Transverse colon (tissue), 4 donors: ENCODE measurements around the gene PRICKLE2. TPM values are rescaled to one million over a fixed set of nuclear protein-coding genes. Genes with fewer than 3 reads are reported as not detected.
A peak's percentile ranks its signal among the peaks of the same experiment; 100 is the strongest.

Experiments
- DNase-seq: peaks from one replicate; pipeline ENCODE4 v3.0.0-alpha.2; 2019
- H3K27ac ChIP-seq, 4 donors: fragments of 200-600 bp; sonication (generic); 2 replicates each; pipeline ENCODE4 v1.5.1; 2016 to 2018; ENCODE audit warnings: inconsistent platforms in 4 of 4
- H3K27me3 ChIP-seq: fragments of 200-600 bp; sonication (generic); 2 replicates; pipeline ENCODE4 v1.5.1; 2017; ENCODE audit warnings: inconsistent platforms
- H3K36me3 ChIP-seq, 4 donors: fragments of 200-600 bp; sonication (generic); 2 replicates each; pipeline ENCODE4 v1.5.1; 2017 to 2019; ENCODE audit warnings: inconsistent platforms in 4 of 4
- H3K4me1 ChIP-seq, 4 donors: fragments of 200-600 bp; sonication (generic); 2 replicates each; pipeline ENCODE4 v1.5.1; 2017 to 2020; ENCODE audit warnings: inconsistent platforms in 4 of 4
- H3K4me3 ChIP-seq, 4 donors: fragments of 200-600 bp; sonication (generic); 1 replicate in 1 of 4; 2 replicates in 3 of 4; pipeline versions ENCODE4 v1.5.1 to v1.6.1; 2017 to 2019; ENCODE audit warnings: inconsistent platforms in 4 of 4
- H3K9me3 ChIP-seq, 2 donors: fragments of 200-600 bp; sonication (generic); 2 replicates each; pipeline ENCODE4 v1.5.1; 2017 to 2019; ENCODE audit warnings: inconsistent platforms in 2 of 2
- CTCF ChIP-seq, 5 experiments: fragments of 200-600 bp in 3 of 5; fragments of 450-650 bp in 2 of 5; sonication (generic) in 3 of 5; IDR thresholded peaks; 1 replicate in 2 of 5; 2 replicates in 3 of 5; pipeline ENCODE4 v1.5.1; 2016 to 2017; ENCODE audit warnings: antibody characterized with exemption in 5 of 5, inconsistent platforms in 3 of 5, mild to moderate bottlenecking in 2 of 5, moderate library complexity in 1 of 5
- EP300 ChIP-seq: sonication (generic); formaldehyde crosslinking; IDR thresholded peaks from one replicate; pipeline ENCODE4 v1.6.1; 2017; ENCODE audit warnings: antibody characterized with exemption, low read depth
- POLR2A ChIP-seq: fragments of 450-650 bp; IDR thresholded peaks from one replicate; pipeline ENCODE4 v1.6.1; 2016; ENCODE audit warnings: antibody characterized with exemption, mild to moderate bottlenecking, moderate library complexity
- POLR2AphosphoS5 ChIP-seq, 3 donors: sonication (generic); formaldehyde crosslinking; IDR thresholded peaks; one replicate each; pipeline ENCODE4 v1.6.1; 2016; ENCODE audit warnings: antibody characterized with exemption in 3 of 3
- WGBS, 2 donors: methylation state at CpG; one replicate each; pipeline ENCODE4 v1.1.5; 2018; ENCODE audit warnings: low coverage in 1 of 2; 5-methylcytosine and 5-hydroxymethylcytosine counted together
- in situ Hi-C, 4 donors: fragments of 200-750 bp; cut with MboI; loops; one replicate each; pipeline versions ENCODE4 v1.15.0 to v1.15.1; 2017; ENCODE audit warnings: low sequenced_read_pairs in 3 of 4, low pct_ligation_motif_present in 1 of 4, low pct_unique_long_range_greater_than_20kb in 1 of 4
- intact Hi-C: fragments of 100-400 bp; cut with DNase I; formaldehyde crosslinking; loops from one replicate; pipeline ENCODE4 v1.15.1; 2023; ENCODE audit warnings: low total_unique reads
- total RNA-seq, 4 donors: library from RNA; depleted of rRNA; stranded (reverse); fragments of >200 nt; gene quantifications; one replicate each; pipeline ENCODE4 v1.1.0, GENCODE V29; 2016

Gene PRICKLE2
- total RNA-seq, 4 donors from 2014 or later: 8.5 to 38.4 (median 17.4) TPM

GRCh38 chr3:64129106-64129505 is 96.2 kb downstream of the PRICKLE2 start:
- Histone ChIP-seq H3K27ac (no peak overlapping the region), H3K4me3 (no peak overlapping the region), H3K27me3 (no peaks in the 10 kb centered on the region), H3K9me3 (no peaks in the 10 kb centered on the region), H3K4me1 (peaks cover 0 to 10% (median 1%) of the 10 kb centered on the region in 4 donors), H3K36me3 (no peaks in the 10 kb centered on the region)
- in situ Hi-C loops (no loop called here), intact Hi-C loops (no loop called here)
- no peak for TF ChIP-seq EP300
- no peak for TF ChIP-seq POLR2A
- TF ChIP-seq POLR2AphosphoS5 (IDR thresholded peaks at IDR 0.05): no peak
- TF ChIP-seq CTCF (IDR thresholded peaks at IDR 0.05): no peak
- 72 to 88% methylated on average over 4 of the region's 4 CpGs for WGBS, 2 donors
- no peak for DNase-seq

- Histone ChIP-seq H3K27me3 (no peaks in the 10 kb centered on the region), H3K36me3 (no peaks in the 10 kb centered on the region), H3K27ac (no peak overlapping the region), H3K9me3 (no peaks in the 10 kb centered on the region), H3K4me1 (peaks cover 0 to 5% (median 0%) of the 10 kb centered on the region in 4 donors), H3K4me3 (no peak overlapping the region)
- WGBS, 2 donors: 44 to 91% methylated on average over 2 of the region's 2 CpGs
- TF ChIP-seq POLR2AphosphoS5 (IDR thresholded peaks at IDR 0.05): no peak
- no peak for TF ChIP-seq CTCF (IDR thresholded peaks at IDR 0.05)
- no peak for TF ChIP-seq EP300
- no peak for TF ChIP-seq POLR2A
- DNase-seq: no peak
- in situ Hi-C loops: no loop called here
- intact Hi-C loops: no loop called here
Measured at GRCh38 chr3:64125561-64125960, 99.7 kb downstream of the PRICKLE2 start.

- H3K36me3 ChIP-seq: no peaks in the 10 kb centered on the region
- no peak overlapping the region for H3K27ac ChIP-seq
- WGBS, 2 donors: 48 to 84% methylated on average over 2 of the region's 2 CpGs
- DNase-seq: no peak
- H3K4me3 ChIP-seq: no peak overlapping the region
- no peak for TF ChIP-seq CTCF (IDR thresholded peaks at IDR 0.05)
- TF ChIP-seq POLR2A: no peak
- TF ChIP-seq POLR2AphosphoS5 (IDR thresholded peaks at IDR 0.05): no peak
- TF ChIP-seq EP300: no peak
- no peaks in the 10 kb centered on the region for H3K9me3 ChIP-seq
- peaks cover 0 to 5% (median 0%) of the 10 kb centered on the region in 4 donors for H3K4me1 ChIP-seq
- in situ Hi-C loops: no loop called here
- no peaks in the 10 kb centered on the region for H3K27me3 ChIP-seq
- intact Hi-C loops: loop anchor here (5.0 kb wide), 1 partner anchor 232 kb away; no protein-coding TSS in a partner anchor
Measured at GRCh38 chr3:64123931-64124330, 101.3 kb downstream of the PRICKLE2 start.

- in situ Hi-C loops: no loop called here
- no peak for DNase-seq
- Histone ChIP-seq H3K27ac (peak overlapping the region in 1 of 4 donors; percentile 14), H3K4me1 (peaks cover 0 to 5% (median 0%) of the 10 kb centered on the region in 4 donors), H3K4me3 (no peak overlapping the region), H3K36me3 (no peaks in the 10 kb centered on the region), H3K27me3 (no peaks in the 10 kb centered on the region), H3K9me3 (no peaks in the 10 kb centered on the region)
- no peak for TF ChIP-seq EP300
- TF ChIP-seq POLR2AphosphoS5 (IDR thresholded peaks at IDR 0.05): no peak
- TF ChIP-seq POLR2A: no peak
- TF ChIP-seq CTCF (IDR thresholded peaks at IDR 0.05): no peak
- intact Hi-C loops: loop anchor here (5.0 kb wide), 1 partner anchor 230 kb away; no protein-coding TSS in a partner anchor
- 94% methylated on average over 3 of the region's 3 CpGs; no CpG with 5 or more reads in 1 of the 2 donors for WGBS, 2 donors
Measured at GRCh38 chr3:64122476-64122875, 102.8 kb downstream of the PRICKLE2 start.
